Hepatocyte (in vitro differentiated cells): ENCODE results near the gene IFNA1.

Source experiments
- CTCF ChIP-seq: fragments of 200-600 bp; sonication (generic); IDR thresholded peaks from 2 replicates; pipeline ENCODE4 v1.5.1; 2016; ENCODE audit warnings: antibody characterized with exemption, mild to moderate bottlenecking; ENCODE audit not compliant: poor library complexity
- EZH2phosphoT487 ChIP-seq: fragments of 200-600 bp; sonication (generic); IDR thresholded peaks from one replicate; pipeline ENCODE4 v1.6.1; 2018; ENCODE audit warnings: antibody characterized with exemption, mild to moderate bottlenecking, low read depth, moderate library complexity; ENCODE audit not compliant: unreplicated experiment, severe bottlenecking

GRCh38 chr9:21404146-21404545, 36.1 kb upstream of the IFNA1 start:
- no peak for TF ChIP-seq CTCF
- TF ChIP-seq EZH2phosphoT487, result no peak
